SK-N-SH treated with all-trans-retinoic acid at 6 μM for 48 hours (cell line): ENCODE data around the gene MLLT11.

Source experiments
- ATAC-seq: fragments of 200-7000 bp; cut with Tn5 transposase; 3 replicates; pipeline ENCODE4 v1.9.1; 2020; ENCODE audit warnings: mild to moderate bottlenecking, moderate library complexity
- ARNTL ChIP-seq: fragments of 450-650 bp; formaldehyde crosslinking; IDR thresholded peaks from 2 replicates; pipeline ENCODE4 v1.5.0; 2020; ENCODE audit warnings: low read depth, mild to moderate bottlenecking, moderate library complexity, borderline replicate concordance
- BACH2 ChIP-seq: fragments of 250-450 bp; sonication (Bioruptor Pico); IDR thresholded peaks from 2 replicates; pipeline ENCODE4 v1.9.0; 2021; ENCODE audit warnings: mild to moderate bottlenecking, borderline replicate concordance
- CSDC2 ChIP-seq: fragments of 250-450 bp; sonication (Bioruptor Pico); IDR thresholded peaks from 2 replicates; pipeline ENCODE4 v1.5.0; 2020; ENCODE audit warnings: mild to moderate bottlenecking, moderate library complexity
- ESRRG ChIP-seq: fragments of 250-450 bp; sonication (Bioruptor Pico); IDR thresholded peaks from 2 replicates; pipeline ENCODE4 v1.6.1; 2021; ENCODE audit warnings: mild to moderate bottlenecking
- GLIS3 ChIP-seq: fragments of 250-450 bp; sonication (Bioruptor Pico); IDR thresholded peaks from 2 replicates; pipeline ENCODE4 v1.5.0; 2020; ENCODE audit warnings: mild to moderate bottlenecking, moderate library complexity
- ISL1 ChIP-seq: fragments of 250-450 bp; sonication (Bioruptor Pico); IDR thresholded peaks from 2 replicates; pipeline ENCODE4 v2.1.2; 2022; ENCODE audit warnings: mild to moderate bottlenecking, moderate library complexity
- OSR1 ChIP-seq: fragments of 250-450 bp; sonication (Bioruptor Pico); IDR thresholded peaks from 2 replicates; pipeline ENCODE4 v1.8.0; 2022; ENCODE audit warnings: moderate library complexity, mild to moderate bottlenecking, inconsistent platforms
- POU6F1 ChIP-seq: fragments of 250-450 bp; sonication (Bioruptor Pico); IDR thresholded peaks from 2 replicates; pipeline ENCODE4 v1.8.0; 2021; ENCODE audit warnings: low read depth, mild to moderate bottlenecking, moderate library complexity, borderline replicate concordance
- PPARA ChIP-seq: fragments of 250-450 bp; sonication (Bioruptor Pico); IDR thresholded peaks from 2 replicates; pipeline ENCODE4 v1.5.0; 2020; ENCODE audit warnings: mild to moderate bottlenecking, borderline replicate concordance
- RARB ChIP-seq: fragments of 250-450 bp; sonication (Bioruptor Pico); IDR thresholded peaks from 2 replicates; pipeline ENCODE4 v1.8.0; 2021; ENCODE audit warnings: mild to moderate bottlenecking, moderate library complexity
- SNAI2 ChIP-seq: fragments of 250-450 bp; sonication (Bioruptor Pico); IDR thresholded peaks from 2 replicates; pipeline ENCODE4 v1.5.0; 2020; ENCODE audit warnings: mild to moderate bottlenecking, moderate library complexity
- TCF4 ChIP-seq: fragments of 250-450 bp; sonication (Bioruptor Pico); IDR thresholded peaks from 2 replicates; pipeline ENCODE4 v1.8.0; 2021; ENCODE audit warnings: mild to moderate bottlenecking, moderate library complexity, borderline replicate concordance
- TOX ChIP-seq: fragments of 250-450 bp; sonication (Bioruptor Pico); IDR thresholded peaks from 2 replicates; pipeline ENCODE4 v1.8.0; 2021; ENCODE audit warnings: mild to moderate bottlenecking, moderate library complexity, borderline replicate concordance
- TSHZ2 ChIP-seq: fragments of 250-450 bp; sonication (Bioruptor Pico); IDR thresholded peaks from 2 replicates; pipeline ENCODE4 v1.5.0; 2020; ENCODE audit warnings: mild to moderate bottlenecking, moderate library complexity
- ZC3H10 ChIP-seq: fragments of 250-450 bp; sonication (Bioruptor Pico); IDR thresholded peaks from 2 replicates; pipeline ENCODE4 v1.5.1; 2021; ENCODE audit warnings: mild to moderate bottlenecking, moderate library complexity
- ZFP3 ChIP-seq: fragments of 250-450 bp; sonication (Bioruptor Pico); IDR thresholded peaks from 2 replicates; pipeline ENCODE4 v1.5.0; 2020; ENCODE audit warnings: mild to moderate bottlenecking, moderate library complexity
- ZFP30 ChIP-seq: fragments of 450-650 bp; formaldehyde crosslinking; IDR thresholded peaks from 2 replicates; pipeline ENCODE4 v1.5.0; 2022; ENCODE audit warnings: mild to moderate bottlenecking, moderate library complexity
- ZNF70 ChIP-seq: fragments of 450-650 bp; formaldehyde crosslinking; IDR thresholded peaks from 2 replicates; pipeline ENCODE4 v1.5.0; 2020; ENCODE audit warnings: mild to moderate bottlenecking, moderate library complexity
- ZNF8 ChIP-seq: fragments of 450-650 bp; formaldehyde crosslinking; IDR thresholded peaks from 2 replicates; pipeline ENCODE4 v1.5.0; 2020; ENCODE audit warnings: mild to moderate bottlenecking, moderate library complexity
- TF ChIP-seq, protein P1 (sequence below): fragments of 250-450 bp; sonication (Bioruptor Pico); IDR thresholded peaks from 2 replicates; pipeline ENCODE4 v1.8.0; 2020; ENCODE audit warnings: mild to moderate bottlenecking, moderate library complexity, borderline replicate concordance
- TF ChIP-seq, protein P2 (sequence below): fragments of 250-450 bp; sonication (Bioruptor Pico); IDR thresholded peaks from 2 replicates; pipeline ENCODE4 v1.5.1; 2020; ENCODE audit warnings: low read depth, mild to moderate bottlenecking, moderate library complexity

The MLLT11 gene

DNA sequence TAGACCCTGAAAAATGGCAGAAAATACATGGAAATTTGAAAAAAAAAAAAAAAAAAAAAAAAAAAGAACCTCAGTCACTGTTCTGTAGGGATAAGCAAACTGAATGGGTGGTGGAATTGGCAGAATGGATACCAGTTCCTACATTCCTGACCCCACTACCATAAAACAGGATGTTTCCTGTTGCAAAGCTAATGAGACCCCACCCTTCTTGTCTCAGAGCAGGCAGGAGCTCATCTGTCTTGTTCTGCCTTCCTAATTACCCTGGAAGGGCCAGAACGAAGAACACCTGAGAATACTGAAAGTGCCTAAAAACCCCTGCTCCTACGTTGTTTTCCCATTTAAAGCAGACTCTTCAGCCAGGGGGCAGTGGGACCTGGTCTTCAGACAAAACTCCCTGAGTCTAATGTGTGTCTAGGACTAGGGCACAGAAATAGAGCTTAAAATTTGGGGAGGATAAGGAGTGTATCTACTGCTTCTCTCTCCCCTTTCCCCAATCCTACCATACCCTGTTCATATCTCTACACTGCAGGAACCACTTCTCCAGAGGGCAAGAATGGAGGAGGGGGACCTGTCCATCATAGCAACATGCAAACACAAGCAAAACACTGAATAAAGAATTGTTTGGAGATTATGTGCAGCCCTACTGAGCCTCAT is 8.7 kb upstream of the MLLT11 start:
- no peak for TF ChIP-seq ARNTL (CRISPR knock-in tag)
- TF ChIP-seq GLIS3 (CRISPR knock-in tag): no peak
- no peak for TF ChIP-seq ESRRG
- no peak for TF ChIP-seq ISL1 (CRISPR knock-in tag)
- TF ChIP-seq BACH2 (CRISPR knock-in tag): no peak
- TF ChIP-seq TOX (CRISPR knock-in tag): no peak
- no peak for TF ChIP-seq ZNF70 (CRISPR knock-in tag)
- TF ChIP-seq ZFP30 (CRISPR knock-in tag): no peak
- TF ChIP-seq SNAI2 (CRISPR knock-in tag): no peak
- TF ChIP-seq, protein P1, sequence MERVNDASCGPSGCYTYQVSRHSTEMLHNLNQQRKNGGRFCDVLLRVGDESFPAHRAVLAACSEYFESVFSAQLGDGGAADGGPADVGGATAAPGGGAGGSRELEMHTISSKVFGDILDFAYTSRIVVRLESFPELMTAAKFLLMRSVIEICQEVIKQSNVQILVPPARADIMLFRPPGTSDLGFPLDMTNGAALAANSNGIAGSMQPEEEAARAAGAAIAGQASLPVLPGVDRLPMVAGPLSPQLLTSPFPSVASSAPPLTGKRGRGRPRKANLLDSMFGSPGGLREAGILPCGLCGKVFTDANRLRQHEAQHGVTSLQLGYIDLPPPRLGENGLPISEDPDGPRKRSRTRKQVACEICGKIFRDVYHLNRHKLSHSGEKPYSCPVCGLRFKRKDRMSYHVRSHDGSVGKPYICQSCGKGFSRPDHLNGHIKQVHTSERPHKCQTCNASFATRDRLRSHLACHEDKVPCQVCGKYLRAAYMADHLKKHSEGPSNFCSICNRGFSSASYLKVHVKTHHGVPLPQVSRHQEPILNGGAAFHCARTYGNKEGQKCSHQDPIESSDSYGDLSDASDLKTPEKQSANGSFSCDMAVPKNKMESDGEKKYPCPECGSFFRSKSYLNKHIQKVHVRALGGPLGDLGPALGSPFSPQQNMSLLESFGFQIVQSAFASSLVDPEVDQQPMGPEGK (CRISPR knock-in tag): no peak
- no peak for ATAC-seq

GRCh38 chr1:151054971-151055547 is 5.1 kb upstream of the MLLT11 start:
- TF ChIP-seq GLIS3 (CRISPR knock-in tag) (no peak), TCF4 (CRISPR knock-in tag) (no peak), SNAI2 (CRISPR knock-in tag) (no peak), RARB (CRISPR knock-in tag) (no peak), PPARA (CRISPR knock-in tag) (no peak), CSDC2 (CRISPR knock-in tag) (no peak), TSHZ2 (CRISPR knock-in tag) (no peak), OSR1 (CRISPR knock-in tag) (no peak), ZC3H10 (CRISPR knock-in tag) (no peak), POU6F1 (no peak), ZFP3 (CRISPR knock-in tag) (no peak), ISL1 (CRISPR knock-in tag) (no peak), TOX (CRISPR knock-in tag) (no peak), ZNF8 (no peak), ZFP30 (CRISPR knock-in tag) (no peak), BACH2 (CRISPR knock-in tag) (no peak)
- TF ChIP-seq, protein P1 (CRISPR knock-in tag): no peak
- no peak for ATAC-seq

- no peak for ATAC-seq
- no peak for TF ChIP-seq CSDC2 (CRISPR knock-in tag)
- TF ChIP-seq GLIS3 (CRISPR knock-in tag): no peak
- TF ChIP-seq, protein P2, sequence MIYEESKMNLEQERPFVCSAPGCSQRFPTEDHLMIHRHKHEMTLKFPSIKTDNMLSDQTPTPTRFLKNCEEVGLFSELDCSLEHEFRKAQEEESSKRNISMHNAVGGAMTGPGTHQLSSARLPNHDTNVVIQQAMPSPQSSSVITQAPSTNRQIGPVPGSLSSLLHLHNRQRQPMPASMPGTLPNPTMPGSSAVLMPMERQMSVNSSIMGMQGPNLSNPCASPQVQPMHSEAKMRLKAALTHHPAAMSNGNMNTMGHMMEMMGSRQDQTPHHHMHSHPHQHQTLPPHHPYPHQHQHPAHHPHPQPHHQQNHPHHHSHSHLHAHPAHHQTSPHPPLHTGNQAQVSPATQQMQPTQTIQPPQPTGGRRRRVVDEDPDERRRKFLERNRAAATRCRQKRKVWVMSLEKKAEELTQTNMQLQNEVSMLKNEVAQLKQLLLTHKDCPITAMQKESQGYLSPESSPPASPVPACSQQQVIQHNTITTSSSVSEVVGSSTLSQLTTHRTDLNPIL (CRISPR knock-in tag): no peak
- no peak for TF ChIP-seq OSR1 (CRISPR knock-in tag)
- no peak for TF ChIP-seq ZFP30 (CRISPR knock-in tag)
- TF ChIP-seq, protein P1 (CRISPR knock-in tag): no peak
- no peak for TF ChIP-seq TSHZ2 (CRISPR knock-in tag)
- no peak for TF ChIP-seq ZNF70 (CRISPR knock-in tag)
- no peak for TF ChIP-seq TOX (CRISPR knock-in tag)
Observed at GRCh38 chr1:151055581-151055980, 4.6 kb upstream of the MLLT11 start.
